Sigmoid colon (tissue), 3 donors: ENCODE data around the gene FGR.

Experiments used
- CTCF ChIP-seq, 4 experiments: fragments of 450-650 bp in 3 of 4; fragments of 200-600 bp in 1 of 4; IDR thresholded peaks; one replicate each; pipeline ENCODE4 v1.5.1; 2016 to 2019; ENCODE audit warnings: antibody characterized with exemption in 4 of 4, mild to moderate bottlenecking in 3 of 4, moderate library complexity in 2 of 4
- POLR2A ChIP-seq, 2 donors: fragments of 450-650 bp; IDR thresholded peaks; one replicate each; pipeline ENCODE4 v1.6.1; 2016; ENCODE audit warnings: antibody characterized with exemption in 2 of 2, mild to moderate bottlenecking in 2 of 2, moderate library complexity in 2 of 2

GRCh38 chr1:27645071-27645415, 10.1 kb upstream of the FGR start:
- TF ChIP-seq CTCF (IDR thresholded peaks at IDR 0.05) (no peak), POLR2A (IDR thresholded peaks at IDR 0.05) (no peak)
